Measurements from ENCODE around the gene COMMD3. TPM values are rescaled to one million over a fixed set of nuclear protein-coding genes. Genes with fewer than 3 reads are reported as not detected.

COMMD3 gene
- total RNA-seq, 1 experiment from 2014 or later = 69.4 TPM

GRCh38 chr10:22301193-22301592 is 15.0 kb upstream of the COMMD3 start:
- Mint-ChIP-seq H3K4me3 (ENCODE audit: unreplicated experiment) (no peak overlapping the region), H3K4me1 (ENCODE audit: insufficient read depth, unreplicated experiment) (no peaks in the 10 kb centered on the region), H3K27me3 (ENCODE audit: insufficient read depth, unreplicated experiment) (no peaks in the 10 kb centered on the region), H3K27ac (ENCODE audit: low read depth, unreplicated experiment) (no peak overlapping the region), H3K36me3 (ENCODE audit: insufficient read depth, unreplicated experiment) (no peaks in the 10 kb centered on the region), H3K9me3 (ENCODE audit: unreplicated experiment) (no peaks in the 10 kb centered on the region)
- TF ChIP-seq CTCF (IDR thresholded peaks at IDR 0.05; ENCODE audit: unreplicated experiment) = no peak
- no TSS peak for BruUV-seq (replicated peaks)
- intact Hi-C loops (cut with micrococcal nuclease) = no loop called here
- POLR2A ChIA-PET = no interaction called here
- DNase-seq (ENCODE audit: unreplicated experiment) = no peak
- CTCF ChIA-PET = interaction anchor here (0.6 kb wide), 1 partner anchor 307 kb away, joined by 3 read pairs; no protein-coding TSS in a partner anchor

DNA sequence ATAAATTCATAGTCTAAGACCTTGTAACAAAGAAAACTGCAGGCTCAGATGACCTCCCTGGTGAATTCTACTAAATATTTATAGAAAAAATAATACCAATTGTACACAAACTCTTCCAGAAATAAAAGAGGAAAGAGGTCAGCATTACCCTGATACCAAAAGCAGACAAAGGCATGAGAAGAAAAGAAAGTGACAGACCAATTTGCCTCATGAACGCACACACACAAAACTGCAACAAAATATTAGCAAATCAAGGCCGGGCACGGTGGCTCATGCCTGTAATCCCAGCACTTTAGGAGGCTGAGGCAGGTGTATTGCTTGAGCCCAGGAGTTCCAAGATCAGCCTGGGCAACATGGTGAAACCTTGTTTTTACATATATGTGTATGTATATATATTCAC is 12.7 kb upstream of the COMMD3 start:
- H3K4me3 Mint-ChIP-seq (ENCODE audit: unreplicated experiment) = no peak overlapping the region
- DNase-seq (ENCODE audit: unreplicated experiment) = no peak
- no peaks in the 10 kb centered on the region for H3K27me3 Mint-ChIP-seq (ENCODE audit: insufficient read depth, unreplicated experiment)
- ChIA-PET CTCF (interaction anchor here (0.7 kb wide), 1 partner anchor 26 kb away, joined by 3 read pairs; no protein-coding TSS in a partner anchor), POLR2A (no interaction called here)
- no peaks in the 10 kb centered on the region for H3K36me3 Mint-ChIP-seq (ENCODE audit: insufficient read depth, unreplicated experiment)
- BruUV-seq (replicated peaks) = no TSS peak
- no peak overlapping the region for H3K27ac Mint-ChIP-seq (ENCODE audit: low read depth, unreplicated experiment)
- no peak for TF ChIP-seq CTCF (IDR thresholded peaks at IDR 0.05; ENCODE audit: unreplicated experiment)
- H3K4me1 Mint-ChIP-seq (ENCODE audit: insufficient read depth, unreplicated experiment) = no peaks in the 10 kb centered on the region
- intact Hi-C loops (cut with micrococcal nuclease) = no loop called here
- no peaks in the 10 kb centered on the region for H3K9me3 Mint-ChIP-seq (ENCODE audit: unreplicated experiment)

DNA sequence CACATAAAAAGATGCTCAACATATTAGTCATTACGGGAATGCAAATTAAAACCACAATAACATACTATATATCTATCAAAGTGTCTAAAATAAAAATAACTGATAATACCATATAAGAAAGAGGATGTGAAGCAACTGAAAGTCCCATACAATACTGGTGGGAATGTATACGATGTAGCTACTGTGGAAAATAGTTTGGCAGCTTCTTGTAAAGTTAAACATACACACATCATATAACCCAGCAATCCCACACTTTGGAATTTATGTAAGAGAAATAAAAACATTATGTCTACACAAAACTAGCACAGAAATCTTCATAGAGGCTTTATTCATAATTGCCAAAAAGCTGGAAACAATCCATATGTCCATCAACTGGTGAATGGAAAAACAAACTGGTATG is 10.5 kb upstream of the COMMD3 start:
- ChIA-PET POLR2A (interaction anchor here (3.8 kb wide), 1 partner anchor 10 kb away, joined by 18 read pairs; the partner anchor contains the start of gene COMMD3), CTCF (interaction anchor here (0.6 kb wide), 2 partner anchors 17 to 1497 kb away, joined by 3 to 4 read pairs; no protein-coding TSS in a partner anchor)
- TF ChIP-seq CTCF (IDR thresholded peaks at IDR 0.05; ENCODE audit: unreplicated experiment) = no peak

DNA sequence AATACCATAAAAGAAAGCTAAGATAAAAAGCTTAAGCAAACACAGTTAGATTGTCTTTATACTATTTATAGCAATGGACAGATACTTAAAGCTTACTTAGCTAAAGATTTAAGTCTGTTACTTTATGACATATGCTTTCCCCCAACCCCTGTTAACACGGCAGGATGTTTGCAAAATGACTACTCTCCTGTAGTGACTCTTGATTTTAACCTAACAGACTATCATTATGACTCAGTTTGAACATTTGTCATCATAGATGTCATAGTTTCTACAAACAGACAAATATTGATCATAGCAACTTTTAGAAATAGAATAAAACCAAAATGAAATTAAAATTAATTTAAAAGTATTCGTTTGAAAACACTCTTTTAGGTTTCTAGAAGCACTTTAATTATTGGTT is 7.8 kb upstream of the COMMD3 start:
- Mint-ChIP-seq H3K9me3 (ENCODE audit: unreplicated experiment) (no peaks in the 10 kb centered on the region), H3K4me3 (ENCODE audit: unreplicated experiment) (no peak overlapping the region), H3K36me3 (ENCODE audit: insufficient read depth, unreplicated experiment) (no peaks in the 10 kb centered on the region), H3K27me3 (ENCODE audit: insufficient read depth, unreplicated experiment) (no peaks in the 10 kb centered on the region), H3K4me1 (ENCODE audit: insufficient read depth, unreplicated experiment) (no peaks in the 10 kb centered on the region), H3K27ac (ENCODE audit: low read depth, unreplicated experiment) (no peak overlapping the region)
- DNase-seq (ENCODE audit: unreplicated experiment) = no peak
- intact Hi-C loops (cut with micrococcal nuclease) = no loop called here
- ChIA-PET POLR2A (interaction anchor here (3.8 kb wide), 1 partner anchor 8 kb away, joined by 18 read pairs; the partner anchor contains the start of gene COMMD3), CTCF (interaction anchor here (0.5 kb wide), 1 partner anchor 319 kb away, joined by 3 read pairs; no protein-coding TSS in a partner anchor)
- TF ChIP-seq CTCF (IDR thresholded peaks at IDR 0.05; ENCODE audit: unreplicated experiment) = no peak
- no TSS peak for BruUV-seq (replicated peaks)

More for the DNA sequence above, 10.5 kb upstream of the COMMD3 start:
- BruUV-seq (replicated peaks) = no TSS peak
- Mint-ChIP-seq H3K9me3 (ENCODE audit: unreplicated experiment) (no peaks in the 10 kb centered on the region), H3K4me3 (ENCODE audit: unreplicated experiment) (no peak overlapping the region), H3K36me3 (ENCODE audit: insufficient read depth, unreplicated experiment) (no peaks in the 10 kb centered on the region), H3K4me1 (ENCODE audit: insufficient read depth, unreplicated experiment) (no peaks in the 10 kb centered on the region), H3K27ac (ENCODE audit: low read depth, unreplicated experiment) (no peak overlapping the region), H3K27me3 (ENCODE audit: insufficient read depth, unreplicated experiment) (no peaks in the 10 kb centered on the region)
- intact Hi-C loops (cut with micrococcal nuclease) = no loop called here
- DNase-seq (ENCODE audit: unreplicated experiment) = no peak

All from MCF 10A (cell line).